Adrenal gland (tissue), 12 donors: Measurements from ENCODE around the gene RNF123. TPM values are rescaled to one million over a fixed set of nuclear protein-coding genes. Genes with fewer than 3 reads are reported as not detected.

Experiments
- DNase-seq, 7 donors: peaks; one replicate each; pipeline ENCODE4 v3.0.0-alpha.2; 2019 to 2020
- H3K27ac ChIP-seq, 5 donors: fragments of 200-600 bp; sonication (generic) in 4 of 5; 1 replicate in 3 of 5; 2 replicates in 2 of 5; pipeline versions ENCODE4 v1.5.1 to v1.8.0; 2016 to 2020; ENCODE audit warnings: mild to moderate bottlenecking in 1 of 5
- H3K27me3 ChIP-seq: fragments of 200-600 bp; 2 replicates; pipeline ENCODE4 v1.8.0; 2021
- H3K36me3 ChIP-seq, 2 donors: fragments of 200-600 bp; replicated peaks in 1 of 2; 1 replicate in 1 of 2; 2 replicates in 1 of 2; pipeline versions ENCODE4 v1.5.1 to v1.8.0; 2018 to 2022
- H3K4me1 ChIP-seq, 2 donors: fragments of 200-600 bp; replicated peaks in 1 of 2; 1 replicate in 1 of 2; 2 replicates in 1 of 2; pipeline versions ENCODE4 v1.5.1 to v1.8.0; 2018 to 2021
- H3K4me3 ChIP-seq, 4 donors: fragments of 200-600 bp; sonication (generic) in 3 of 4; one replicate each; pipeline ENCODE4 v1.5.1; 2016 to 2018
- H3K9me3 ChIP-seq, 3 donors: fragments of 200-600 bp; sonication (generic) in 1 of 3; replicated peaks in 1 of 3; 1 replicate in 2 of 3; 2 replicates in 1 of 3; pipeline versions ENCODE4 v1.5.1 to v1.8.0; 2016 to 2021
- CTCF ChIP-seq, 6 experiments: fragments of 450-650 bp in 4 of 6; fragments of 200-600 bp in 2 of 6; sonication (generic) in 1 of 6; IDR thresholded peaks; 1 replicate in 5 of 6; 2 replicates in 1 of 6; pipeline versions ENCODE4 v1.5.1 to v1.8.0; 2016 to 2021; ENCODE audit warnings: antibody characterized with exemption in 6 of 6, mild to moderate bottlenecking in 2 of 6, moderate library complexity in 1 of 6
- POLR2A ChIP-seq, 2 donors: fragments of 450-650 bp; IDR thresholded peaks; one replicate each; pipeline ENCODE4 v1.6.1; 2017; ENCODE audit warnings: antibody characterized with exemption in 2 of 2, mild to moderate bottlenecking in 2 of 2, moderate library complexity in 1 of 2
- WGBS, 4 donors: extraction: QIAGEN DNeasy Blood & Tissue Kit in 2 of 4; methylation state at CpG; one replicate each; pipeline versions ENCODE4 v1.1.5 to v1.1.7; 2013 to 2017; 5-methylcytosine and 5-hydroxymethylcytosine counted together
- intact Hi-C, 2 donors: fragments of 100-400 bp; cut with DNase I; formaldehyde crosslinking; loops; one replicate each; pipeline versions ENCODE4 v1.14.1 to v1.15.0; 2022 to 2023
- polyA plus RNA-seq, 3 donors: library from polyadenylated mRNA; stranded (reverse); fragments of 200-250 nt in 2 of 3; fragments of 350-450 nt in 1 of 3; fragmentation: Illumina TruSeq in 1 of 3; extraction: RNeasy Lipid Tissue Mini Kit (QIAGEN cat#74804) in 1 of 3; gene quantifications; one replicate each; pipeline ENCODE4 v1.2.3, GENCODE V29; 2013 to 2014
- total RNA-seq, 9 donors: library from RNA; depleted of rRNA in 4 of 9; stranded (reverse); fragments of >200 nt in 4 of 9; fragments of 120-200 nt in 1 of 9; fragmentation: NEBNext Ultra II Directional in 1 of 9; extraction: Animal tissue kit (Norgen Biotek cat#: 25700) in 1 of 9; gene quantifications; one replicate each; pipeline versions ENCODE4 v1.1.0 to v1.2.4, GENCODE V29; 2013 to 2023
- donor health status: healthy with polysubstance abuse.
- donor health status: Bipolar disorder and iron deficiency.
- donor health status: DM: yes; HTN: yes; CAD: no.
- donor health status: DM: no; HTN: no; CAD: no.
- donor health status: DM: no; HTN: no; CAD: no.
- donor health status: DM: yes; HTN: yes; CAD: no.

The RNF123 gene
- total and polyA plus RNA-seq, 12 donors = 19.5 to 62.3 (median 38.3) TPM

GRCh38 chr3:49713336-49714105, 24.2 kb downstream of the RNF123 start:
- H3K27me3 ChIP-seq = no peaks in the 10 kb centered on the region
- intact Hi-C loops = loop anchor here in 1 of 2 donors (5.0 kb wide), 1 partner anchor 194 kb away; no protein-coding TSS in a partner anchor
- 89 to 96% (median 91%) methylated on average over 12 to 25 of the region's 25 CpGs for WGBS, 4 donors
- TF ChIP-seq CTCF (IDR thresholded peaks at IDR 0.05) (no peak), POLR2A (IDR thresholded peaks at IDR 0.05) (no peak)
- H3K27ac ChIP-seq = no peak overlapping the region
- peak in 1 of 7 donors; percentile 9 for DNase-seq
- H3K4me3 ChIP-seq = no peak overlapping the region
- no peaks in the 10 kb centered on the region for H3K36me3 ChIP-seq
- peaks cover 0 to 1% of the 10 kb centered on the region in 2 donors for H3K4me1 ChIP-seq
- no peaks in the 10 kb centered on the region for H3K9me3 ChIP-seq

- TF ChIP-seq CTCF (IDR thresholded peaks at IDR 0.05) = no peak
- no peak for TF ChIP-seq POLR2A (IDR thresholded peaks at IDR 0.05)
- 80 to 90% (median 85%) methylated on average over 4 to 13 of the region's 13 CpGs for WGBS, 4 donors
- intact Hi-C loops = loop anchor here in 1 of 2 donors (5.0 kb wide), 1 partner anchor 192 kb away; no protein-coding TSS in a partner anchor
Measured at GRCh38 chr3:49714728-49715550, 25.6 kb downstream of the RNF123 start.

GRCh38 chr3:49715611-49716121, 26.3 kb downstream of the RNF123 start:
- TF ChIP-seq CTCF (IDR thresholded peaks at IDR 0.05) (no peak), POLR2A (IDR thresholded peaks at IDR 0.05) (no peak)
- H3K27ac ChIP-seq = no peak overlapping the region
- H3K4me1 ChIP-seq = peaks cover 0 to 16% of the 10 kb centered on the region in 2 donors
- intact Hi-C loops = no loop called here
- no peaks in the 10 kb centered on the region for H3K27me3 ChIP-seq
- H3K36me3 ChIP-seq = no peaks in the 10 kb centered on the region
- no peak for DNase-seq
- 93 to 95% (median 94%) methylated on average over 5 to 13 of the region's 13 CpGs; no CpG with 5 or more reads in 1 of the 4 donors for WGBS, 4 donors
- no peak overlapping the region for H3K4me3 ChIP-seq
- H3K9me3 ChIP-seq = no peaks in the 10 kb centered on the region

More at GRCh38 chr3:49714728-49715550, 25.6 kb downstream of the RNF123 start:
- H3K4me3 ChIP-seq = no peak overlapping the region
- H3K9me3 ChIP-seq = no peaks in the 10 kb centered on the region
- peaks cover 0 to 13% of the 10 kb centered on the region in 2 donors for H3K4me1 ChIP-seq
- no peak overlapping the region for H3K27ac ChIP-seq
- no peak for DNase-seq
- H3K27me3 ChIP-seq = no peaks in the 10 kb centered on the region
- no peaks in the 10 kb centered on the region for H3K36me3 ChIP-seq

GRCh38 chr3:49716169-49716568, 26.8 kb downstream of the RNF123 start:
- 86 to 100% (median 94%) methylated on average over 1 to 7 of the region's 7 CpGs for WGBS, 4 donors
- H3K36me3 ChIP-seq = peaks cover 0 to 3% of the 10 kb centered on the region in 2 donors

More at GRCh38 chr3:49716169-49716568, 26.8 kb downstream of the RNF123 start:
- Histone ChIP-seq H3K27ac (no peak overlapping the region), H3K27me3 (no peaks in the 10 kb centered on the region), H3K9me3 (no peaks in the 10 kb centered on the region), H3K4me3 (no peak overlapping the region), H3K4me1 (peaks cover 0 to 16% of the 10 kb centered on the region in 2 donors)
- no peak for DNase-seq
- intact Hi-C loops = no loop called here
- TF ChIP-seq POLR2A (IDR thresholded peaks at IDR 0.05) = no peak
- TF ChIP-seq CTCF (IDR thresholded peaks at IDR 0.05) = no peak
